Vagina (tissue), 2 donors: ENCODE measurements around the gene CEP120. TPM values are rescaled to one million over a fixed set of nuclear protein-coding genes. Genes with fewer than 3 reads are reported as not detected.

Experiments used
- DNase-seq, 2 donors: peaks; one replicate each; pipeline ENCODE4 v3.0.0-alpha.2; 2017; ENCODE audit errors: extremely low spot score in 2 of 2
- H3K27ac ChIP-seq: fragments of 200-600 bp; sonication (generic); one replicate; pipeline ENCODE4 v1.5.1; 2019
- H3K27me3 ChIP-seq: fragments of 200-600 bp; sonication (generic); one replicate; pipeline ENCODE4 v1.5.1; 2019
- H3K36me3 ChIP-seq, 2 donors: fragments of 200-600 bp; sonication (generic); one replicate each; pipeline ENCODE4 v1.5.1; 2017 to 2019
- H3K4me1 ChIP-seq: fragments of 200-600 bp; sonication (generic); one replicate; pipeline ENCODE4 v1.5.1; 2019
- H3K4me3 ChIP-seq, 2 donors: fragments of 200-600 bp; sonication (generic); 1 replicate in 1 of 2; 2 replicates in 1 of 2; pipeline ENCODE4 v1.5.1; 2016 to 2019
- H3K9me3 ChIP-seq: fragments of 200-600 bp; sonication (generic); one replicate; pipeline ENCODE4 v1.5.1; 2019
- POLR2A ChIP-seq, 2 donors: fragments of 450-650 bp; IDR thresholded peaks; one replicate each; pipeline ENCODE4 v1.6.1; 2017; ENCODE audit warnings: antibody characterized with exemption in 2 of 2, mild to moderate bottlenecking in 2 of 2, moderate library complexity in 2 of 2
- POLR2AphosphoS5 ChIP-seq, 2 donors: sonication (generic); formaldehyde crosslinking; IDR thresholded peaks; one replicate each; pipeline ENCODE4 v1.9.0; 2017; ENCODE audit warnings: antibody characterized with exemption in 2 of 2, mild to moderate bottlenecking in 2 of 2, low read depth in 1 of 2; ENCODE audit not compliant: insufficient read depth in 1 of 2
- intact Hi-C: fragments of 100-400 bp; cut with DNase I; formaldehyde crosslinking; loops from one replicate; pipeline ENCODE4 v1.15.1; 2023
- total RNA-seq: library from RNA; depleted of rRNA; stranded (reverse); fragments of >200 nt; gene quantifications from one replicate; pipeline ENCODE4 v1.2.3, GENCODE V29; 2016
- TF ChIP-seq, protein P1 (sequence below), 3 experiments: fragments of 450-650 bp in 2 of 3; fragments of 200-600 bp in 1 of 3; sonication (generic) in 1 of 3; IDR thresholded peaks; one replicate each; pipeline ENCODE4 v1.5.1; 2017 to 2019; ENCODE audit warnings: antibody characterized with exemption in 3 of 3, mild to moderate bottlenecking in 2 of 3, moderate library complexity in 2 of 3

Gene CEP120
- total RNA-seq, 1 donor from 2014 or later = 16.9 TPM

DNA sequence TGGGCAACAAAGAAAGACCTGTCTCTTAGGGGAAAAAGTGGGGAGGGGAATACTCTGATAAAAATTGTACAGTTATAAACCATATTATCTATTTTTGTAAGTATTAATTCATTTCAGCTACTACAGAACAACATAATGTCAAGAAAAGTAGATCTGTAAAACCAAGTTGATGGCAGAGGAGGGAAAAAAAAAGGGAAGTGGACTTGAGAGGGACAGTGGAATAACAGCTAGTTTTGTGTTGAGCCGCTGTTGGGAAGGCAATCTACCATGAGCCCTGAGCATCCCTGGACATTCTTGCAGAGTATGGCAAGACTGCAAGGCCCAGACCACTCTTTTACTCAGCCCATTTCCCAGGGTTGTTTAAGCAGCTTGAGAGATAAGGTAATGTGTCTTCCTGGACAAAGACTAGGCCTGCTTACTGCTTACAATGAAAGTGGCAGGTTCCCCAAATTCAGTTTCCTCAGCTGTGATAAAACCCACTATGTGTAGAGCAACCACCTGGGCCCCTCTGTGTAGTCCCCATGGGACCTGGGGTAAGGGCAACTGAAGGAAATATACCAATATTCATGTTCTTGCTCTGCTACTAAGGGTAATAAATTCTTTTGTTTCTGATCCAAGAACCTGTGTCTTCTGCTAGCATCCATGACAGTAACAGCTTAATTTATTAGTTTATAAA is 25.0 kb downstream of the CEP120 start:
- Histone ChIP-seq H3K36me3 (peaks cover 0 to 29% of the 10 kb centered on the region in 2 donors), H3K27me3 (no peaks in the 10 kb centered on the region), H3K4me1 (no peaks in the 10 kb centered on the region), H3K9me3 (no peaks in the 10 kb centered on the region), H3K4me3 (no peak overlapping the region), H3K27ac (no peak overlapping the region)
- no peak for DNase-seq
- intact Hi-C loops = no loop called here
- TF ChIP-seq, protein P1, sequence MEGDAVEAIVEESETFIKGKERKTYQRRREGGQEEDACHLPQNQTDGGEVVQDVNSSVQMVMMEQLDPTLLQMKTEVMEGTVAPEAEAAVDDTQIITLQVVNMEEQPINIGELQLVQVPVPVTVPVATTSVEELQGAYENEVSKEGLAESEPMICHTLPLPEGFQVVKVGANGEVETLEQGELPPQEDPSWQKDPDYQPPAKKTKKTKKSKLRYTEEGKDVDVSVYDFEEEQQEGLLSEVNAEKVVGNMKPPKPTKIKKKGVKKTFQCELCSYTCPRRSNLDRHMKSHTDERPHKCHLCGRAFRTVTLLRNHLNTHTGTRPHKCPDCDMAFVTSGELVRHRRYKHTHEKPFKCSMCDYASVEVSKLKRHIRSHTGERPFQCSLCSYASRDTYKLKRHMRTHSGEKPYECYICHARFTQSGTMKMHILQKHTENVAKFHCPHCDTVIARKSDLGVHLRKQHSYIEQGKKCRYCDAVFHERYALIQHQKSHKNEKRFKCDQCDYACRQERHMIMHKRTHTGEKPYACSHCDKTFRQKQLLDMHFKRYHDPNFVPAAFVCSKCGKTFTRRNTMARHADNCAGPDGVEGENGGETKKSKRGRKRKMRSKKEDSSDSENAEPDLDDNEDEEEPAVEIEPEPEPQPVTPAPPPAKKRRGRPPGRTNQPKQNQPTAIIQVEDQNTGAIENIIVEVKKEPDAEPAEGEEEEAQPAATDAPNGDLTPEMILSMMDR (IDR thresholded peaks at IDR 0.05) = no peak
- TF ChIP-seq POLR2A (IDR thresholded peaks at IDR 0.05) (no peak), POLR2AphosphoS5 (IDR thresholded peaks at IDR 0.05; ENCODE audit: insufficient read depth in 1 of 2, low read depth in 1 of 2) (no peak)

DNA sequence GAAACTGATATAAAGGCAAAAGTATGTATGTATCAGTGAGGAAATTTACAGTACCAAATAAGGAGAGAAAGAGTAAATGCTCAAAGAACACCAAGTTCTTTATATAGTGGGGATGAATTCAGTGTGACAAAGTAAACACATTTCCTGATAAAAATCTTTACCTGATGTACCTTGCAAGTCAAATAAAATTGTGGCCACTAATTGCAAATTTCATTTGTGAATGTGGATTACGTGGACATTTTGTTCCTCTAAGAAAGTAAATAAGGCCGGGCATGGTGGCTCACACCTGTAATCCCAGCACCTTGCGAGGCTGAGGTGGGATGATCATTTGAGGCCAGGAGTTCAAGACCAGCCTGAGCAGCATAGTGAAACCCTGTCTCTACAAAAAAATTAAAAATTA is 25.7 kb downstream of the CEP120 start:
- Histone ChIP-seq H3K4me1 (no peaks in the 10 kb centered on the region), H3K36me3 (peaks cover 0 to 29% of the 10 kb centered on the region in 2 donors), H3K27me3 (no peaks in the 10 kb centered on the region), H3K27ac (no peak overlapping the region), H3K9me3 (no peaks in the 10 kb centered on the region), H3K4me3 (no peak overlapping the region)
- no peak for DNase-seq
- TF ChIP-seq POLR2A (IDR thresholded peaks at IDR 0.05) (no peak), POLR2AphosphoS5 (IDR thresholded peaks at IDR 0.05; ENCODE audit: insufficient read depth in 1 of 2, low read depth in 1 of 2) (no peak)
- TF ChIP-seq, protein P1 (IDR thresholded peaks at IDR 0.05) = no peak
- intact Hi-C loops = no loop called here

DNA sequence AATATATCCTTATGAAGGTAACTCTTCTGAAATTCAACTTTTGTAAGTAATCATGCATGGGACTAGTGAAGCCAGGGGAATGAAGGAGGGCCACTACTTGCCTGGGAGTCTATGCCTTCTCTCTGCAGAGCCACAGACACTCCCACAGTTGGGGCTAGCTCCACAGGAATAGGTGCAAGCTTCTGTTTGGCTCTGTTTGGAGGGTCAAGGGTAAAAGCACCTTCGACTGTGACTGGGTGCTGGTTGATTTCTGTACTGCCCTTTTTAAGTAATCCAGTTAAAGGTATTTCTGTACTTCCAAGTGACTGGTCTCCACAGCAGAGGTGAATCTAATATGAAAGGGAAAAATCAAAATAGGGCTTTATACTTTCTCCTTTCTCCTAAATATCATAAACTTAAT is 32.2 kb downstream of the CEP120 start:
- TF ChIP-seq POLR2AphosphoS5 (IDR thresholded peaks at IDR 0.05; ENCODE audit: insufficient read depth in 1 of 2, low read depth in 1 of 2) (no peak), POLR2A (IDR thresholded peaks at IDR 0.05) (no peak)
- TF ChIP-seq, protein P1 (IDR thresholded peaks at IDR 0.05) = no peak
- no peaks in the 10 kb centered on the region for H3K27me3 ChIP-seq
- no peaks in the 10 kb centered on the region for H3K4me1 ChIP-seq
- no peaks in the 10 kb centered on the region for H3K9me3 ChIP-seq
- intact Hi-C loops = no loop called here
- H3K27ac ChIP-seq = no peak overlapping the region
- H3K4me3 ChIP-seq = no peak overlapping the region
- peaks cover 0 to 46% of the 10 kb centered on the region in 2 donors for H3K36me3 ChIP-seq
- no peak for DNase-seq

DNA sequence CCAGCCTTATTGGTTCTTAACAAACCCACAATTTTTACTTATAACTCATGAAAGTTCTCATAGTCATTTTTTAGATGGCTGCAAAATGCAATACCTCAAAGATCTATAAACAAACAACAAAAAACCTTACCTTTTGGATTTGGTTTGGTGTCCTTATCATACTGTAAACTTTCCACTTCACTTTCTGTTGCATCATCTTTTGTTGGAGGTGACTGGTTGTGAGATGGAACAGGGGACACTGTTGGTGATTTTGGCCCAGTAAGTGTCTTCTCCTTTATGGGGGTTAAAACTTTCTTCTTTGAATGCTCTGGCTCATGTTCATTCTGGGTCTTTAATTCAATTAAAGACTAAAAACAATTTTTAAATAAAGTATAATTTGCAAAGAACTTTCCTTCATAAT is 33.4 kb downstream of the CEP120 start:
- Histone ChIP-seq H3K36me3 (peaks cover 0 to 54% of the 10 kb centered on the region in 2 donors), H3K4me1 (no peaks in the 10 kb centered on the region), H3K27ac (no peak overlapping the region), H3K27me3 (no peaks in the 10 kb centered on the region), H3K4me3 (no peak overlapping the region), H3K9me3 (no peaks in the 10 kb centered on the region)
- intact Hi-C loops = no loop called here
- TF ChIP-seq POLR2AphosphoS5 (IDR thresholded peaks at IDR 0.05; ENCODE audit: insufficient read depth in 1 of 2, low read depth in 1 of 2) (no peak), POLR2A (IDR thresholded peaks at IDR 0.05) (no peak)
- TF ChIP-seq, protein P1 (IDR thresholded peaks at IDR 0.05) = no peak
- DNase-seq = no peak

DNA sequence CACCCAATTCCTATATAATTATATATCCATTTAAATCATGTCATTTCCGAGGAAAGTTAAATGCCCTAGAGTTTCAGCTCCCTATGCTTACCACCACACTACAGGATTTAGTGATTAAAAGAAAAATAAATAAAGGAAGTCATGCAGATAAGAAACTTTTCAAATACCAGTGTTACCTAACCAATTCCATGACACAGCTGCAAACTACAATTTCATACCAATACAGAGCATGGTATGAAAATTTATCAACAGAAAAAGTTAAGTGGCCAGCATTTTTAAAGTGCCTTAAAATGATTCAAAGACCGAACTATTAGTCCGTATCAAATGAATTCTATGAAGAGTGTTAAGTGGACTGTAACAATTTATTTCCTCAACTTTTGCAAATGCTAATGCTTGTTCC is 35.9 kb downstream of the CEP120 start:
- no peaks in the 10 kb centered on the region for H3K4me1 ChIP-seq
- no peak for TF ChIP-seq POLR2AphosphoS5 (IDR thresholded peaks at IDR 0.05; ENCODE audit: insufficient read depth in 1 of 2, low read depth in 1 of 2)
- TF ChIP-seq, protein P1 (IDR thresholded peaks at IDR 0.05) = no peak
- TF ChIP-seq POLR2A (IDR thresholded peaks at IDR 0.05) = no peak
- no peak overlapping the region for H3K4me3 ChIP-seq
- no peaks in the 10 kb centered on the region for H3K9me3 ChIP-seq
- H3K27ac ChIP-seq = no peak overlapping the region
- DNase-seq = no peak
- H3K27me3 ChIP-seq = no peaks in the 10 kb centered on the region
- peaks cover 0 to 46% of the 10 kb centered on the region in 2 donors for H3K36me3 ChIP-seq
- intact Hi-C loops = no loop called here
